GM12878 (cell line): ENCODE measurements around the gene LRRC75B. TPM values are rescaled to one million over a fixed set of nuclear protein-coding genes. Genes with fewer than 3 reads are reported as not detected.
"Not testable (repeated sequence)": the region's sequence is repeated elsewhere in the genome, so short reads cannot be mapped to it uniquely, and the experiment has no call there.

Experiments
- ATAC-seq: fragments of 200-7000 bp; cut with Tn5 transposase; 3 replicates; pipeline ENCODE4 v1.9.1; 2020; ENCODE audit warnings: mild to moderate bottlenecking, moderate library complexity
- BruUV-seq: library from RNA; stranded (reverse); fragments of 400-500 nt; replicated peaks from 2 replicates; lab custom pipeline; 2021; lab: Mats Ljungman, UMichigan
- CTCF ChIA-PET: fragments of 300-600 bp; sonication (Branson Sonifier 250); formaldehyde crosslinking; extraction: SDS; loops from one replicate; lab custom pipeline; 2021; ENCODE audit warnings: inconsistent platforms; lab: Yijun Ruan, JAX
- POLR2A ChIA-PET: fragments of 350-600 bp; formaldehyde crosslinking; extraction: SDS; loops from one replicate; lab custom pipeline; 2021; ENCODE audit warnings: inconsistent platforms; lab: Charles Lee
- RAD21 ChIA-PET: fragments of 300-600 bp; sonication (Branson Sonifier 250); formaldehyde crosslinking; loops from one replicate; lab custom pipeline; 2023; ENCODE audit warnings: antibody characterized with exemption; ENCODE audit not compliant: unreplicated experiment; lab: Charles Lee
- SMC1A ChIA-PET: fragments of 300-600 bp; sonication (Branson Sonifier 250); formaldehyde crosslinking; loops from one replicate; lab custom pipeline; 2023; ENCODE audit not compliant: unreplicated experiment, uncharacterized antibody; lab: Charles Lee
- DNase-seq: peaks from one replicate; pipeline ENCODE4 v3.0.0-alpha.2; 2011; ENCODE audit warnings: low read depth, low spot score
- FAIRE-seq: peaks from 3 replicates; lab custom pipeline; 2011; peaks lifted over from hg19 to GRCh38; lab: Jason Lieb, UNC
- H2AFZ ChIP-seq: 2 replicates; pipeline ENCODE4 v1.6.0; 2011; ENCODE audit warnings: low read depth, low read length, control low read depth; ENCODE audit not compliant: control insufficient read depth
- H3K27ac ChIP-seq: 2 replicates; pipeline ENCODE4 v1.5.1; 2011; ENCODE audit warnings: control low read depth; ENCODE audit not compliant: control insufficient read depth, insufficient read depth
- H3K27me3 ChIP-seq, 2 experiments: replicated peaks in 1 of 2; 2 replicates each; pipeline versions ENCODE4 v1.6.0 to v1.6.1; 2011; ENCODE audit warnings: low read length in 1 of 2; ENCODE audit not compliant: control insufficient read depth in 2 of 2, insufficient read depth in 2 of 2
- H3K36me3 ChIP-seq, 2 experiments: 2 replicates each; pipeline ENCODE4 v1.5.1; 2011; ENCODE audit warnings: low read length in 1 of 2; ENCODE audit not compliant: control insufficient read depth in 2 of 2, insufficient read depth in 2 of 2
- H3K4me1 ChIP-seq: 2 replicates; pipeline ENCODE4 v1.6.1; 2011; ENCODE audit warnings: mild to moderate bottlenecking, low read length, moderate library complexity, mixed read lengths; ENCODE audit not compliant: control insufficient read depth, insufficient read depth
- H3K4me2 ChIP-seq: 2 replicates; pipeline ENCODE4 v1.6.0; 2011; ENCODE audit warnings: control low read depth; ENCODE audit not compliant: control insufficient read depth, insufficient read depth
- H3K4me3 ChIP-seq: fragments of 200-600 bp; sonication (generic); 2 replicates; pipeline ENCODE4 v1.5.1; 2016
- H3K79me2 ChIP-seq: 2 replicates; pipeline ENCODE4 v1.6.0; 2011; ENCODE audit warnings: low read length; ENCODE audit not compliant: control insufficient read depth, insufficient read depth
- H3K9ac ChIP-seq: 2 replicates; pipeline ENCODE4 v1.8.0; 2011; ENCODE audit warnings: low read length, control low read depth, mixed read lengths; ENCODE audit not compliant: control insufficient read depth, insufficient read depth
- H3K9me3 ChIP-seq: replicated peaks from 3 replicates; pipeline ENCODE4 v1.5.1; 2011; ENCODE audit warnings: mild to moderate bottlenecking, low read length; ENCODE audit not compliant: control insufficient read depth, insufficient read depth
- H4K20me1 ChIP-seq: 2 replicates; pipeline ENCODE4 v1.6.0; 2011; ENCODE audit not compliant: control insufficient read depth, insufficient read depth
- NR2F1 ChIP-seq: fragments of 450-650 bp; conservative IDR thresholded peaks from 2 replicates; pipeline ENCODE4 v1.6.1; 2017; ENCODE audit warnings: mild to moderate bottlenecking
- WGBS: methylation state at CpG from one replicate; pipeline ENCODE4 v1.1.6; 2016; ENCODE audit warnings: low lambda C conversion rate; ENCODE audit not compliant: insufficient replicate concordance, insufficient coverage; ENCODE audit errors: missing lambda C conversion rate; 5-methylcytosine and 5-hydroxymethylcytosine counted together
- in situ Hi-C: fragments of 300-500 bp; cut with MboI; formaldehyde crosslinking; loops from 9 replicates; pipeline ENCODE4 v1.14.3; 2018; ENCODE audit warnings: mixed read lengths
- intact Hi-C: fragments of 100-400 bp; cut with micrococcal nuclease; formaldehyde crosslinking; loops from one replicate; pipeline ENCODE4 v1.14.2; 2022; ENCODE audit not compliant: unreplicated experiment
- polyA plus RNA-seq, 11 experiments: library from polyadenylated mRNA; depleted of rRNA in 4 of 11; unstranded in 6 of 11; stranded (reverse) in 5 of 11; fragments of >200 nt; fragmentation: Nextera tagmentation in 4 of 11; fragmentation: Illumina TruSeq in 1 of 11; extraction: Ambion mirVana in 4 of 11; extraction: Trizol in 1 of 11; gene quantifications; 1 replicate in 1 of 11; 2 replicates in 10 of 11; pipeline versions ENCODE4 v1.2.1 to v1.2.3, GENCODE V29; 2011 to 2016; ENCODE audit warnings: inconsistent platforms in 2 of 11, missing spikeins in 2 of 11, low read depth in 1 of 11
- total RNA-seq, 4 experiments: library from RNA; depleted of rRNA in 3 of 4; stranded (reverse); fragments of >200 nt in 3 of 4; fragmentation: Illumina TruSeq in 1 of 4; extraction: Trizol in 1 of 4; gene quantifications; 2 replicates each; pipeline versions ENCODE4 v1.2.1 to v1.2.3, GENCODE V29; 2013 to 2021
- TF ChIP-seq, protein P1 (sequence below): IDR thresholded peaks from 2 replicates; pipeline ENCODE4 v1.6.1; 2011; ENCODE audit warnings: low read depth, mild to moderate bottlenecking, low read length, moderate library complexity, borderline replicate concordance; ENCODE audit errors: extremely low read depth

Gene LRRC75B
- total and polyA plus RNA-seq, 10 of the 15 experiments (the other 5 are each of a cell fraction or from before 2014, with no cell fraction given) = 0.09 to 0.98 (median 0.11) TPM; not detected in 3

GRCh38 chr22:24601217-24602104, 8.6 kb upstream of the LRRC75B start:
- H3K9me3 ChIP-seq = no peaks in the 10 kb centered on the region
- TF ChIP-seq NR2F1 = peak; percentile 35; the same call in 1 of the 2 replicates
- TF ChIP-seq, protein P1, sequence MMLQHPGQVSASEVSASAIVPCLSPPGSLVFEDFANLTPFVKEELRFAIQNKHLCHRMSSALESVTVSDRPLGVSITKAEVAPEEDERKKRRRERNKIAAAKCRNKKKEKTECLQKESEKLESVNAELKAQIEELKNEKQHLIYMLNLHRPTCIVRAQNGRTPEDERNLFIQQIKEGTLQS = no peak
- no peak overlapping the region for H3K27ac ChIP-seq
- no peak overlapping the region for H3K9ac ChIP-seq
- RAD21 ChIA-PET = no interaction called here
- H4K20me1 ChIP-seq = no peaks in the 10 kb centered on the region
- intact Hi-C loops = no loop called here
- SMC1A ChIA-PET = interaction anchor here (1.0 kb wide), 1 partner anchor 11 kb away, joined by 3 read pairs; no protein-coding TSS in a partner anchor
- peak; percentile 34 for ATAC-seq
- no peak overlapping the region for H3K4me3 ChIP-seq
- no peak overlapping the region for H2AFZ ChIP-seq
- H3K4me1 ChIP-seq = peaks cover 3% of the 10 kb centered on the region; the same call in 1 of the 2 replicates
- no peaks in the 10 kb centered on the region for H3K27me3 ChIP-seq
- no peak for DNase-seq
- POLR2A ChIA-PET = no interaction called here
- H3K36me3 ChIP-seq = no peaks in the 10 kb centered on the region
- no peak for FAIRE-seq
- BruUV-seq = no TSS peak
- no peak overlapping the region for H3K4me2 ChIP-seq
- H3K79me2 ChIP-seq = no peaks in the 10 kb centered on the region
- in situ Hi-C loops = no loop called here
- WGBS = 71% methylated on average over 12 of the region's 12 CpGs
- CTCF ChIA-PET = no interaction called here

DNA sequence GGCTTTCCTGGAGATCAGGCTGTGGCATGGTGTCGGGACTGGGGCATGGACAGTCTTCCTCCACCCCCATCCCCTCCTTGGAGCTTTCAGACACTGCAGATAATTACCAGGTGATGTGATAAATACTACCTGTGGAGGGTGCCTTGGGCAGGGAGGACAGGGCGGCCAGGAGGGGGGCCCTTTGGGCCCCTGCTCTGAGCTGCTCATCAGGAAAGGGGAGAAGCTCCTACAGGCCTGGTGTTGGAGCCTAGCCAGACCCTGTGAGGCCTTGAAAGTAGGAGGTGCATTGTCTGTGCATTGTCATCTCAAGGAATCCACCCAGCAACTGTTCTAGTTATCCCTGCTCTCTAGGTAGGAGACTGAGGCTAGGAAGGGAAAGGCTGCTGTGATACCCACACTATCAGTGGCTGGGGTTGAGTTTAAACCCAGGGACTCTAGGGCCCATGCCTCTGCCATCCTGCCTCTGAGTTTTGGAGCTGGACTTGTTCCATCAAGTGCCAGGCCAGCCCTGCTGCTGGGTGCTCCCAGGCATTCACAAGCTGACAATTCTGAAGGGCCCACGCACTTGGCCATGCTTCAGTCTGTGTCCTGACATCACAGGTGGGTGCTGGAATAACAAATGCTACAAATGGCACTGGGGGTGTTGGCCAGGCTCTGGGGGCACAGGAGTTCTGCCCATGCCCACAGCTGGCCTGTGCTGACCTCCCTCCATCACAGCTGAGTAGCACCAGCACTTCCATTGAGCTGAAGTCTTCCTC, 7.3 kb upstream of the LRRC75B start:
- SMC1A ChIA-PET, H3K27me3 ChIP-seq, ATAC-seq, in situ Hi-C loops, H3K9ac ChIP-seq, BruUV-seq, H2AFZ ChIP-seq, H3K4me1 ChIP-seq, DNase-seq, H3K36me3 ChIP-seq, H3K4me3 ChIP-seq, H3K9me3 ChIP-seq, intact Hi-C loops, H3K4me2 ChIP-seq, POLR2A ChIA-PET, H3K27ac ChIP-seq, H4K20me1 ChIP-seq, FAIRE-seq, RAD21 ChIA-PET, H3K79me2 ChIP-seq: not testable (repeated sequence)
- CTCF ChIA-PET = interaction anchor here (0.6 to 1.6 kb wide), 2 partner anchors 9 to 559 kb away, joined by 3 read pairs; no protein-coding TSS in a partner anchor
- 73% methylated on average over 3 of the region's 3 CpGs for WGBS
